NT2/D1 (cell line): ENCODE measurements around the gene POU6F2.

ENCODE experiments used
- SUZ12 ChIP-seq: IDR thresholded peaks from 2 replicates; pipeline ENCODE4 v1.6.1; 2011; ENCODE audit not compliant: insufficient read length, insufficient read depth; ENCODE audit errors: extremely low read depth
- ZNF274 ChIP-seq: IDR thresholded peaks from 2 replicates; pipeline ENCODE4 v1.6.1; 2011; ENCODE audit warnings: mild to moderate bottlenecking, low read depth, low read length

DNA sequence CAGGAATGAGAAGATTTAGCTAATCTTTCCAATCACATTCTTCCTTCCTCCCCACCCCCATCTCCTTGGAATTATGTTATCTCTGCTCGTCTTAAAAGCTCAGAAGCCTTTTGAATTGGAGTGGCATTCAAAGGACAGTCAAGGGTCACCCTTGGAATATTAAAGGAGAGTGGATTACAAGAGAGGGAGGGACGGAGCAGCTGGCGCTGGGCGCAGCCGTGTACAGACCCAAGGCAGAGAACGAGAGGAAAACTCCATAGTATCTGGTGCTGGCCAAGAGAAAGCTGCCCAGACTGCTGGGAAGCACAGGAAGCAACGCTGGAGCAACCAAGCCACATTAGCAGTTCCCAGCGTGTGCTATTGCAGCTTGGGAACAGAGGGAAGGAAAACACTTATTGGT, 95.7 kb downstream of the POU6F2 start:
- TF ChIP-seq SUZ12: no peak
- no peak for TF ChIP-seq ZNF274
